Measurements from ENCODE around the gene GALNT6. TPM values are rescaled to one million over a fixed set of nuclear protein-coding genes. Genes with fewer than 3 reads are reported as not detected.

GALNT6 gene
- total RNA-seq, 1 experiment from 2014 or later = 101 TPM

- H3K79me2 ChIP-seq (ENCODE audit: low read length) = no peaks in the 10 kb centered on the region
- H3K27ac ChIP-seq (ENCODE audit: low read length) = no peak overlapping the region
- ChIA-PET CTCF (interaction anchor here (0.6 kb wide), 1 partner anchor 624 kb away, joined by 3 read pairs; no protein-coding TSS in a partner anchor), POLR2A (ENCODE audit: unreplicated experiment) (no interaction called here)
- H3K27me3 ChIP-seq (ENCODE audit: low read length) = no peaks in the 10 kb centered on the region
- no peak overlapping the region for H3K4me2 ChIP-seq (ENCODE audit: low read length)
- no peaks in the 10 kb centered on the region for H3K36me3 ChIP-seq (ENCODE audit: low read depth, low read length)
- ATAC-seq = no peak
- H3F3A ChIP-seq (ENCODE audit: low read length, unreplicated experiment) = no peaks in the 10 kb centered on the region
- BruUV-seq (replicated peaks) = no TSS peak
- H4K20me1 ChIP-seq (ENCODE audit: low read length) = no peaks in the 10 kb centered on the region
- TF ChIP-seq CTCF (conservative IDR thresholded peaks at IDR 0.05; ENCODE audit: low read depth, low read length) (no peak), EZH2phosphoT487 (IDR thresholded peaks at IDR 0.05; ENCODE audit: borderline replicate concordance, low read length) (no peak)
- no peaks in the 10 kb centered on the region for H3K9me2 ChIP-seq (replicated peaks; ENCODE audit: low read length)
- no peak for DNase-seq
- H3K4me3 ChIP-seq (ENCODE audit: low read length) = no peak overlapping the region
- H3K9me3 ChIP-seq (ENCODE audit: low read length) = no peaks in the 10 kb centered on the region
- H2AFZ ChIP-seq (ENCODE audit: low read length) = no peak overlapping the region
- intact Hi-C loops (cut with micrococcal nuclease) = no loop called here
- no peak overlapping the region for H3K9ac ChIP-seq (ENCODE audit: low read length)
- no peaks in the 10 kb centered on the region; the same call in 1 of the 2 replicates for H3K4me1 ChIP-seq (ENCODE audit: insufficient read depth, low read length)
These were observed 10.7 kb upstream of the GALNT6 start for GRCh38 chr12:51401900-51402299.

GRCh38 chr12:51401486-51401885 lies 10.3 kb upstream of the GALNT6 start:
- Histone ChIP-seq H3K9ac (ENCODE audit: low read length) (no peak overlapping the region), H3K4me2 (ENCODE audit: low read length) (no peak overlapping the region), H3K9me2 (replicated peaks; ENCODE audit: low read length) (no peaks in the 10 kb centered on the region), H3K27ac (ENCODE audit: low read length) (no peak overlapping the region), H3K36me3 (ENCODE audit: low read depth, low read length) (no peaks in the 10 kb centered on the region), H3K4me1 (ENCODE audit: insufficient read depth, low read length) (no peaks in the 10 kb centered on the region; the same call in 1 of the 2 replicates), H3F3A (ENCODE audit: low read length, unreplicated experiment) (no peaks in the 10 kb centered on the region), H3K4me3 (ENCODE audit: low read length) (no peak overlapping the region), H2AFZ (ENCODE audit: low read length) (no peak overlapping the region), H3K27me3 (ENCODE audit: low read length) (no peaks in the 10 kb centered on the region), H4K20me1 (ENCODE audit: low read length) (no peaks in the 10 kb centered on the region), H3K9me3 (ENCODE audit: low read length) (no peaks in the 10 kb centered on the region), H3K79me2 (ENCODE audit: low read length) (no peaks in the 10 kb centered on the region)
- TF ChIP-seq EZH2phosphoT487 (IDR thresholded peaks at IDR 0.05; ENCODE audit: borderline replicate concordance, low read length) (no peak), CTCF (conservative IDR thresholded peaks at IDR 0.05; ENCODE audit: low read depth, low read length) (no peak), EZH2 (IDR thresholded peaks at IDR 0.05; ENCODE audit: low read length, unreplicated experiment) (no peak)
- intact Hi-C loops (cut with micrococcal nuclease) = no loop called here
- ATAC-seq (no peak), DNase-seq (no peak)
- BruUV-seq (replicated peaks) = no TSS peak
- POLR2A ChIA-PET (ENCODE audit: unreplicated experiment) = no interaction called here
- CTCF ChIA-PET = no interaction called here

GRCh38 chr12:51401020-51401419 lies 9.8 kb upstream of the GALNT6 start:
- H3K79me2 ChIP-seq (ENCODE audit: low read length) = no peaks in the 10 kb centered on the region
- H3K9ac ChIP-seq (ENCODE audit: low read length) = no peak overlapping the region
- TF ChIP-seq CTCF (conservative IDR thresholded peaks at IDR 0.05; ENCODE audit: low read depth, low read length) (no peak), EZH2 (IDR thresholded peaks at IDR 0.05; ENCODE audit: low read length, unreplicated experiment) (no peak), EZH2phosphoT487 (IDR thresholded peaks at IDR 0.05; ENCODE audit: borderline replicate concordance, low read length) (no peak)
- CTCF ChIA-PET = no interaction called here
- no peak overlapping the region for H2AFZ ChIP-seq (ENCODE audit: low read length)
- no peaks in the 10 kb centered on the region for H3K27me3 ChIP-seq (ENCODE audit: low read length)
- no TSS peak for BruUV-seq (replicated peaks)
- H4K20me1 ChIP-seq (ENCODE audit: low read length) = no peaks in the 10 kb centered on the region
- H3K4me3 ChIP-seq (ENCODE audit: low read length) = no peak overlapping the region
- POLR2A ChIA-PET (ENCODE audit: unreplicated experiment) = no interaction called here
- intact Hi-C loops (cut with micrococcal nuclease) = no loop called here
- DNase-seq (no peak), ATAC-seq (no peak)
- no peaks in the 10 kb centered on the region; the same call in 1 of the 2 replicates for H3K4me1 ChIP-seq (ENCODE audit: insufficient read depth, low read length)
- H3K27ac ChIP-seq (ENCODE audit: low read length) = no peak overlapping the region
- H3K9me3 ChIP-seq (ENCODE audit: low read length) = no peaks in the 10 kb centered on the region
- H3F3A ChIP-seq (ENCODE audit: low read length, unreplicated experiment) = no peaks in the 10 kb centered on the region
- no peak overlapping the region for H3K4me2 ChIP-seq (ENCODE audit: low read length)
- no peaks in the 10 kb centered on the region for H3K9me2 ChIP-seq (replicated peaks; ENCODE audit: low read length)
- H3K36me3 ChIP-seq (ENCODE audit: low read depth, low read length) = no peaks in the 10 kb centered on the region

Measured in PC-3 (cell line).